Bronchial epithelial cell (primary cell): ENCODE results near the gene TAF1D. TPM values are rescaled to one million over a fixed set of nuclear protein-coding genes. Genes with fewer than 3 reads are reported as not detected.

ENCODE experiments used
- DNase-seq: peaks from one replicate; pipeline ENCODE4 v3.0.0-alpha.2; 2010; ENCODE audit warnings: low read depth
- FAIRE-seq: peaks from 2 replicates; lab custom pipeline; 2011; peaks lifted over from hg19 to GRCh38; lab: Jason Lieb, UNC
- H3K27me3 ChIP-seq: 2 replicates; pipeline ENCODE4 v1.5.1; 2011; ENCODE audit warnings: low read length; ENCODE audit not compliant: control insufficient read depth, insufficient read depth
- H3K36me3 ChIP-seq: 2 replicates; pipeline ENCODE4 v1.5.1; 2011; ENCODE audit warnings: low read length; ENCODE audit not compliant: control insufficient read depth, insufficient read depth
- H3K4me3 ChIP-seq: 2 replicates; pipeline ENCODE4 v1.5.1; 2011; ENCODE audit warnings: mild to moderate bottlenecking, low read depth, low read length, control low read depth
- total RNA-seq: library from RNA; depleted of rRNA; stranded (reverse); fragments of >200 nt; gene quantifications from 2 replicates; pipeline ENCODE4 v1.2.1, GENCODE V29; 2014
- TF ChIP-seq, protein P1 (sequence below): IDR thresholded peaks from 2 replicates; pipeline ENCODE4 v1.5.1; 2011; ENCODE audit warnings: mild to moderate bottlenecking, moderate library complexity, low read length, control low read depth, inconsistent platforms; ENCODE audit not compliant: insufficient read depth, severe bottlenecking

TAF1D gene
- total RNA-seq, 1 donor from 2014 or later: 160 TPM

DNA sequence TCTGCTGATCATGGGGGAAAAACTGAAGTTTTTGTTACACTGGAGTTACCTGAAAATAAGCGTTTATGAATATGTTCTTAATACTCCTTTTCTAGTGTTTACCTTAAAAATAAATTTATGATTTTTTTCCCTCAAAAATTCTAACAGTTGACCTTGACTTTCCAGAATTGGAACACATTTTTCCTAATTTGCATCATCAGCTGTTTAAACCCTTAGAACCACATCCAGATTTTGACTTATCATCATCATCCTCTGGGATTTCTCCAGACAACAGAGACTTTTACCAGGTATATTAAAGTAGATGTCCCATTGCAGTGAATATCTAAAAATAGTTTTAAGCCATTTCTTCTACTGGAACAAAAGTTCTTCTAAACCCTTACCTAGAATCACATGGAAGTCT, 17.2 kb downstream of the TAF1D start:
- H3K36me3 ChIP-seq: no peaks in the 10 kb centered on the region
- DNase-seq (no peak), FAIRE-seq (no peak)
- no peak overlapping the region for H3K4me3 ChIP-seq
- TF ChIP-seq, protein P1, sequence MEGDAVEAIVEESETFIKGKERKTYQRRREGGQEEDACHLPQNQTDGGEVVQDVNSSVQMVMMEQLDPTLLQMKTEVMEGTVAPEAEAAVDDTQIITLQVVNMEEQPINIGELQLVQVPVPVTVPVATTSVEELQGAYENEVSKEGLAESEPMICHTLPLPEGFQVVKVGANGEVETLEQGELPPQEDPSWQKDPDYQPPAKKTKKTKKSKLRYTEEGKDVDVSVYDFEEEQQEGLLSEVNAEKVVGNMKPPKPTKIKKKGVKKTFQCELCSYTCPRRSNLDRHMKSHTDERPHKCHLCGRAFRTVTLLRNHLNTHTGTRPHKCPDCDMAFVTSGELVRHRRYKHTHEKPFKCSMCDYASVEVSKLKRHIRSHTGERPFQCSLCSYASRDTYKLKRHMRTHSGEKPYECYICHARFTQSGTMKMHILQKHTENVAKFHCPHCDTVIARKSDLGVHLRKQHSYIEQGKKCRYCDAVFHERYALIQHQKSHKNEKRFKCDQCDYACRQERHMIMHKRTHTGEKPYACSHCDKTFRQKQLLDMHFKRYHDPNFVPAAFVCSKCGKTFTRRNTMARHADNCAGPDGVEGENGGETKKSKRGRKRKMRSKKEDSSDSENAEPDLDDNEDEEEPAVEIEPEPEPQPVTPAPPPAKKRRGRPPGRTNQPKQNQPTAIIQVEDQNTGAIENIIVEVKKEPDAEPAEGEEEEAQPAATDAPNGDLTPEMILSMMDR: no peak
- H3K27me3 ChIP-seq: no peaks in the 10 kb centered on the region

DNA sequence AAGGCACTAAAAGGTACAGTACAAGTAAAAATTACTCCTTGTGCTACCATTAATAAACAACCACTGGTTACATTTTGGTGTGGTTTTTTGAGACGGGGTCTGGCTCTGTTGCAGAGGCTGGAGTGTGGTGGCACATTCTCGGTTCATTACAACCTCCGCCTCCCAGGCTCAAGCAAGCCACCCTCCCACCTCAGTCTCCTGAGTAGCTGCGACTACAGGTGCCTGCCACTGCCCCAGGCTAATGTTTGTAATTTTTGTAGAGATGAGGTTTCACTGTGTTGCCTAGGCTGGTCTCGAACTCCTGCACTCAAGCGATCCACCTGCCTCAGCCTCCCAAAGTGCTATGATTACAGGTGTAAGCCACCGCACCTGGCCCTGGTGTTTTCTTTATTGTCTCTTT, 20.8 kb downstream of the TAF1D start:
- no peak for FAIRE-seq
- TF ChIP-seq, protein P1: no peak
- Histone ChIP-seq H3K36me3 (peaks cover 2% of the 10 kb centered on the region), H3K4me3 (no peak overlapping the region), H3K27me3 (no peaks in the 10 kb centered on the region)
- no peak for DNase-seq

DNA sequence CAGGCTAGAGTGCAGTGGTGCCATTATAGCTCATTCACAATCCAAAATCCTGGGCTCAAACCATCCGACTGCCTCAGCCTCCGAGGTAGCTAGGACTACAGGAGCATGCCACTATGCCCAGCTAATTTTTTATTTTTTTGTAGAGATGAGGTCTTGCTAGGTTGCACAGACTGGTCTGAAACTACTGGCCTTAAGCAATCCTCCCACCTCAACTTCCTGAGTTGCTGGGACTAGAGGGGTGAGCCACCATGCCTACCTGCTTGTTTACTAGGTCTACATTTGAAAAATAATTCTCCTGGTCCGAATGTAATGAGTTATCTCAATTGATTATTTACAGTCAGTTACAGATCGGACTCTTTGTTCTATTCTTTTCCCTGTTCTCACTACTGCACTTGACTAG, 22.0 kb downstream of the TAF1D start:
- Histone ChIP-seq H3K27me3 (no peaks in the 10 kb centered on the region), H3K36me3 (peaks cover 6% of the 10 kb centered on the region), H3K4me3 (no peak overlapping the region)
- TF ChIP-seq, protein P1: no peak
- no peak for FAIRE-seq
- no peak for DNase-seq

DNA sequence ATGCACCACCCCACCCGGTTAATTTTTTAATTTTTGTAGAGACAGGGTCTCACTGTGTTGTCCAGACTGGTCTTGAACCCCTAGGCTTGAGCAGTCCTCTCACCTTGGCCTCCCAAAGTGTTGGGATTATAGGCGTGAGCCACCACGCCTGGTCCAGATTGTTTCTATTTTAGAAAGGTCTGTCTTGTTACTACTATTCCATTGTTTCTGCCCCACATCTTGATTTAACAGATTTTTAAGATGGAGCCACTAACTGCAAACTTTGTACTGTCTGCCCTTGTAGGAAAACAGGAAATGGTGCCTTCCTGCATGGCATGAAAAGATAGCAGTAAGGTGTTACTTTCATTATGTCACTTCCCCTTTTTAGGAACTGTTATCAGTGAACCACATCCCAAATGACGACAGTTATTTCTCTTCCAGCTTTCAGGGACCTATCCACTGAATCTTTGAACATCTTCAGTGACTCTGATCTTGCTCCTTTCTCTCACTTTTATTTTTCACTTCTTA, 23.2 kb downstream of the TAF1D start:
- DNase-seq (no peak), FAIRE-seq (no peak)
- Histone ChIP-seq H3K36me3 (peaks cover 6% of the 10 kb centered on the region), H3K27me3 (no peaks in the 10 kb centered on the region), H3K4me3 (no peak overlapping the region)
- TF ChIP-seq, protein P1: no peak

DNA sequence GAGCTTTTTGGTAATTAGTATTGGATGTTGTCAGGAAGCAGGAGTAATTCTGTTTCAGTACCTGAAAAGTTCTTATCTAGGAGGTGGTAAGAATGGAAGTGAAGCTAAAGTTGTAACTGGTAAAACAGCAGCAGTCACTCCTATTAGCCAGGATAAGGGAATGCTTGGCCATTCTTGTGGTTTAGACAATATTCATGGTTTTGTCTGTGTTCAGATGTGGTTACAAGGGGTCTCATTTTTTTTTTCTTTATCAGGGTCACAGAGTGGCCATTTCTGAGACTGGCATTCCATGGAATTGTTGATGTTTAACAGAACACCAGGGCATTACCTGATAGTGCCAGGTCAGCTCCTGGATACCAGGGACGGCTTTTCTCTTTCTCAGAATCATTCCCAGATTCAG, 23.8 kb downstream of the TAF1D start:
- Histone ChIP-seq H3K27me3 (no peaks in the 10 kb centered on the region), H3K4me3 (no peak overlapping the region), H3K36me3 (peaks cover 6% of the 10 kb centered on the region)
- DNase-seq (no peak), FAIRE-seq (no peak)
- TF ChIP-seq, protein P1: no peak

DNA sequence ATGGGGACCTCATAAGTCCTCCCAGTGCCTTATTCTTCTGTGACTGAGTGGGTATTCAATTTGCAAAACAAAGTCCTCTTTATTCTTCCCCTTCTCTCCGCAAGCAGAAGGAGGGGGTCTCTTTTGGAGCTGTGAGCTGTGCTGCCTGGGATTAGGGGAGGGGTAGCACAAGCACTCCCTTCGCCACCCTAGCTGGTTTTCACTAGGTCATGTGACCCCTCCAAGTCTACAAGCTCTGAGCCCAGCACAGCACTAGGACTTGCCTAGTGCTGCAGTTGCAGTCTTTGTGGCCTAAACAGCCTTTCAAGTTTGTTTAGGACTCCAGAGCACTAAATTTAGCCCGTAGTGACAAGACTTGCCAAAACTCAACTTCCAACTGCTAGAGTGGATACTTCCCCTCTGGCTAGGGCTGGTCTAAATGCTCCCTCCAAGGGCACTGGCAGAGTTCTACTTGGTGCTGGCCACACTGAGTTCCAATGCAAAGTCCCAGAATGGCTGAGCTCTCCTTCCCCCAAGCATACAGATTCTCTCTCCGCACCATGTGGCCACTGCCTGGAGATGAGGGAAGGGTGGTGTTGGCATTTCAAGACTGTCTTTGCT, 25.4 kb downstream of the TAF1D start:
- TF ChIP-seq, protein P1: no peak
- DNase-seq: no peak
- Histone ChIP-seq H3K27me3 (no peaks in the 10 kb centered on the region), H3K4me3 (no peak overlapping the region), H3K36me3 (peaks cover 6% of the 10 kb centered on the region)
- FAIRE-seq: no peak
